BLaER1 treated with 17β-estradiol and CSF1 and Interleukin-3, amounts not matched to agents 10 nM and 100 nM (cell line): ENCODE data around the gene TTLL5.

ENCODE experiments used
- H3K27ac ChIP-seq, 11 experiments: shearing (Covaris generic); formaldehyde crosslinking; 2 replicates each; pipeline ENCODE4 v1.8.1; 2022
- H3K27me3 ChIP-seq, 11 experiments: shearing (Covaris generic); formaldehyde crosslinking; 2 replicates each; pipeline ENCODE4 v1.8.1; 2022
- H3K36me3 ChIP-seq, 11 experiments: shearing (Covaris generic); formaldehyde crosslinking; 2 replicates each; pipeline ENCODE4 v1.8.1; 2022
- H3K4me1 ChIP-seq, 10 experiments: shearing (Covaris generic); formaldehyde crosslinking; 2 replicates each; pipeline ENCODE4 v1.8.1; 2022
- H3K4me2 ChIP-seq, 11 experiments: shearing (Covaris generic); formaldehyde crosslinking; 2 replicates each; pipeline ENCODE4 v1.8.1; 2022
- H3K4me3 ChIP-seq, 10 experiments: shearing (Covaris generic); formaldehyde crosslinking; 2 replicates each; pipeline ENCODE4 v1.8.1; 2022
- H3K9ac ChIP-seq, 11 experiments: shearing (Covaris generic); formaldehyde crosslinking; 2 replicates each; pipeline ENCODE4 v1.8.1; 2022
- H3K9me3 ChIP-seq, 11 experiments: shearing (Covaris generic); formaldehyde crosslinking; replicated peaks in 1 of 11; 2 replicates each; pipeline ENCODE4 v1.8.1; 2022
- H4K20me1 ChIP-seq, 11 experiments: shearing (Covaris generic); formaldehyde crosslinking; 2 replicates each; pipeline ENCODE4 v1.8.1; 2022
- Cebpa-rat ChIP-seq, 11 experiments: shearing (Covaris generic); IDR thresholded peaks; 2 replicates each; pipeline ENCODE4 v1.8.1; 2022

The TTLL5 gene

GRCh38 chr14:75726321-75726720 lies 65.3 kb downstream of the TTLL5 start:
- Histone ChIP-seq H3K4me1 (peaks cover 0 to 21% (median 7%) of the 10 kb centered on the region in 10 experiments; a peak in 12 of 20 replicates), H3K27me3 (no peaks in the 10 kb centered on the region), H3K9ac (no peak overlapping the region), H3K4me2 (no peak overlapping the region), H3K9me3 (peaks cover 13 to 29% (median 19%) of the 10 kb centered on the region in 11 experiments), H3K36me3 (peaks cover 44 to 85% (median 72%) of the 10 kb centered on the region in 11 experiments), H4K20me1 (no peaks in the 10 kb centered on the region), H3K27ac (no peak overlapping the region), H3K4me3 (no peak overlapping the region)
- no peak for TF ChIP-seq Cebpa-rat (IDR thresholded peaks at IDR 0.05)

- Histone ChIP-seq H3K4me1 (peaks cover 0 to 18% (median 7%) of the 10 kb centered on the region in 10 experiments; a peak in 12 of 20 replicates), H3K36me3 (peaks cover 44 to 85% (median 70%) of the 10 kb centered on the region in 11 experiments), H3K4me2 (no peak overlapping the region), H3K9ac (no peak overlapping the region), H3K4me3 (no peak overlapping the region), H3K9me3 (peaks cover 13 to 29% (median 19%) of the 10 kb centered on the region in 11 experiments), H3K27me3 (no peaks in the 10 kb centered on the region), H3K27ac (no peak overlapping the region), H4K20me1 (no peaks in the 10 kb centered on the region)
- TF ChIP-seq Cebpa-rat (IDR thresholded peaks at IDR 0.05) = no peak
Observed at GRCh38 chr14:75727124-75727523, 66.1 kb downstream of the TTLL5 start.

GRCh38 chr14:75732888-75733287 lies 71.8 kb downstream of the TTLL5 start:
- Histone ChIP-seq H3K9ac (no peak overlapping the region), H4K20me1 (no peaks in the 10 kb centered on the region), H3K4me2 (no peak overlapping the region), H3K36me3 (peaks cover 40 to 87% (median 74%) of the 10 kb centered on the region in 11 experiments), H3K9me3 (no peaks in the 10 kb centered on the region), H3K27me3 (no peaks in the 10 kb centered on the region), H3K4me1 (no peaks in the 10 kb centered on the region), H3K27ac (no peak overlapping the region), H3K4me3 (no peak overlapping the region)
- TF ChIP-seq Cebpa-rat (IDR thresholded peaks at IDR 0.05) = no peak

GRCh38 chr14:75734854-75735253 lies 73.8 kb downstream of the TTLL5 start:
- Histone ChIP-seq H3K4me2 (no peak overlapping the region), H4K20me1 (no peaks in the 10 kb centered on the region), H3K4me3 (no peak overlapping the region), H3K4me1 (no peaks in the 10 kb centered on the region), H3K9me3 (no peaks in the 10 kb centered on the region), H3K27ac (no peak overlapping the region), H3K9ac (no peak overlapping the region), H3K27me3 (no peaks in the 10 kb centered on the region), H3K36me3 (peaks cover 47 to 93% (median 73%) of the 10 kb centered on the region in 11 experiments)
- no peak for TF ChIP-seq Cebpa-rat (IDR thresholded peaks at IDR 0.05)

- no peak overlapping the region for H3K4me3 ChIP-seq
- H3K9ac ChIP-seq = no peak overlapping the region
- no peaks in the 10 kb centered on the region for H3K27me3 ChIP-seq
- H4K20me1 ChIP-seq = no peaks in the 10 kb centered on the region
- TF ChIP-seq Cebpa-rat (IDR thresholded peaks at IDR 0.05) = no peak
- H3K4me1 ChIP-seq = no peaks in the 10 kb centered on the region
- no peaks in the 10 kb centered on the region for H3K9me3 ChIP-seq
- H3K4me2 ChIP-seq = no peak overlapping the region
- no peak overlapping the region for H3K27ac ChIP-seq
- H3K36me3 ChIP-seq = peaks cover 38 to 86% (median 63%) of the 10 kb centered on the region in 11 experiments
Observed at GRCh38 chr14:75736845-75737485, 75.9 kb downstream of the TTLL5 start.

- no peaks in the 10 kb centered on the region for H3K27me3 ChIP-seq
- no peaks in the 10 kb centered on the region for H3K9me3 ChIP-seq
- TF ChIP-seq Cebpa-rat (IDR thresholded peaks at IDR 0.05) = no peak
- H3K4me1 ChIP-seq = peaks cover 0 to 4% (median 0%) of the 10 kb centered on the region in 10 experiments; a peak in 1 of 20 replicates
- no peaks in the 10 kb centered on the region for H4K20me1 ChIP-seq
- H3K9ac ChIP-seq = no peak overlapping the region
- H3K27ac ChIP-seq = no peak overlapping the region
- no peak overlapping the region for H3K4me2 ChIP-seq
- peaks cover 35 to 86% (median 62%) of the 10 kb centered on the region in 11 experiments for H3K36me3 ChIP-seq
- H3K4me3 ChIP-seq = no peak overlapping the region
Observed at GRCh38 chr14:75738192-75738591, 77.1 kb downstream of the TTLL5 start.

- Histone ChIP-seq H4K20me1 (no peaks in the 10 kb centered on the region), H3K9me3 (peaks cover 15 to 22% (median 18%) of the 10 kb centered on the region in 11 experiments), H3K36me3 (peaks cover 52 to 89% (median 62%) of the 10 kb centered on the region in 11 experiments), H3K27me3 (no peaks in the 10 kb centered on the region), H3K9ac (no peak overlapping the region), H3K4me2 (no peak overlapping the region), H3K27ac (no peak overlapping the region), H3K4me1 (peaks cover 0 to 4% (median 0%) of the 10 kb centered on the region in 10 experiments; a peak in 1 of 20 replicates), H3K4me3 (no peak overlapping the region)
- no peak for TF ChIP-seq Cebpa-rat (IDR thresholded peaks at IDR 0.05)
Observed at GRCh38 chr14:75742867-75743266, 81.8 kb downstream of the TTLL5 start.

GRCh38 chr14:75747899-75748298 lies 86.9 kb downstream of the TTLL5 start:
- H3K4me3 ChIP-seq = no peak overlapping the region
- peaks cover 72 to 100% (median 86%) of the 10 kb centered on the region in 11 experiments for H3K36me3 ChIP-seq
- no peak overlapping the region for H3K9ac ChIP-seq
- no peak overlapping the region for H3K27ac ChIP-seq
- H4K20me1 ChIP-seq = no peaks in the 10 kb centered on the region
- H3K27me3 ChIP-seq = no peaks in the 10 kb centered on the region
- TF ChIP-seq Cebpa-rat (IDR thresholded peaks at IDR 0.05) = no peak
- peaks cover 0 to 3% (median 0%) of the 10 kb centered on the region in 10 experiments; a peak in 1 of 20 replicates for H3K4me1 ChIP-seq
- H3K9me3 ChIP-seq = peaks cover 15 to 23% (median 19%) of the 10 kb centered on the region in 11 experiments
- no peak overlapping the region for H3K4me2 ChIP-seq

GRCh38 chr14:75748336-75748735 lies 87.3 kb downstream of the TTLL5 start:
- H3K9ac ChIP-seq = no peak overlapping the region
- TF ChIP-seq Cebpa-rat (IDR thresholded peaks at IDR 0.05) = no peak
- H3K4me2 ChIP-seq = no peak overlapping the region
- H3K36me3 ChIP-seq = peaks cover 72 to 100% (median 86%) of the 10 kb centered on the region in 11 experiments
- no peak overlapping the region for H3K27ac ChIP-seq
- H3K4me1 ChIP-seq = no peaks in the 10 kb centered on the region
- H3K9me3 ChIP-seq = peaks cover 15 to 23% (median 19%) of the 10 kb centered on the region in 11 experiments
- H4K20me1 ChIP-seq = no peaks in the 10 kb centered on the region
- H3K27me3 ChIP-seq = no peaks in the 10 kb centered on the region
- H3K4me3 ChIP-seq = no peak overlapping the region

GRCh38 chr14:75751296-75751695 lies 90.2 kb downstream of the TTLL5 start:
- no peak for TF ChIP-seq Cebpa-rat (IDR thresholded peaks at IDR 0.05)
- Histone ChIP-seq H3K9ac (no peak overlapping the region), H3K4me3 (no peak overlapping the region), H3K36me3 (peaks cover 60 to 97% (median 72%) of the 10 kb centered on the region in 11 experiments), H4K20me1 (no peaks in the 10 kb centered on the region), H3K27me3 (no peaks in the 10 kb centered on the region), H3K4me2 (no peak overlapping the region), H3K27ac (no peak overlapping the region), H3K9me3 (peaks cover 14 to 18% (median 17%) of the 10 kb centered on the region in 11 experiments), H3K4me1 (no peaks in the 10 kb centered on the region)
